ENCODE measurements around the gene DRAP1. TPM values are rescaled to one million over a fixed set of nuclear protein-coding genes. Genes with fewer than 3 reads are reported as not detected.

The DRAP1 gene
- total RNA-seq, 3 donors from 2014 or later, result 39.9 to 74.8 (median 61.6) TPM

DNA sequence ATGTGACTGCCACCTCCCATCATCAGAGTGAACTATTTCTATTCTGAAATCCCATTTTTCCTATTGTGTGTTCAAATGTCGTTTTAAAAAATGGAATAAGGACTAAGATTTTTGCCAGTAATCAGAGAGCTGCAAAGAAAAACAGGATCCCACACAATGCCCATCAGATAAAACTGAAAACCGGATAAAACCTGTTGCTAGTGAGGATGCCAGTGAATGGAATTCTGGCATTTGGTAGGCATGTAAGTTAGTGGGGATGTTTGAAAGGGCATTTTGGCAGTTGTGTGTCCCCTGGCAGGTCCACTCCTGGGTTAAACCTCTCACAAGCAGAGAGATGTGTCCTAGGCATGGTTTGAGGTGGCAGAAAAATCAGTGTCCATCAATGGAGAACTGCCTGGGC is 6.2 kb downstream of the DRAP1 start:
- DNase-seq, result no peak
- no peak for ATAC-seq
- Histone ChIP-seq H3K4me1 (ENCODE audit: low read depth) (peaks cover 6% of the 10 kb centered on the region), H3K36me3 (ENCODE audit: low read depth) (no peaks in the 10 kb centered on the region), H3K4me3 (no peak overlapping the region), H3K9me3 (no peaks in the 10 kb centered on the region)
- TF ChIP-seq, protein P1, sequence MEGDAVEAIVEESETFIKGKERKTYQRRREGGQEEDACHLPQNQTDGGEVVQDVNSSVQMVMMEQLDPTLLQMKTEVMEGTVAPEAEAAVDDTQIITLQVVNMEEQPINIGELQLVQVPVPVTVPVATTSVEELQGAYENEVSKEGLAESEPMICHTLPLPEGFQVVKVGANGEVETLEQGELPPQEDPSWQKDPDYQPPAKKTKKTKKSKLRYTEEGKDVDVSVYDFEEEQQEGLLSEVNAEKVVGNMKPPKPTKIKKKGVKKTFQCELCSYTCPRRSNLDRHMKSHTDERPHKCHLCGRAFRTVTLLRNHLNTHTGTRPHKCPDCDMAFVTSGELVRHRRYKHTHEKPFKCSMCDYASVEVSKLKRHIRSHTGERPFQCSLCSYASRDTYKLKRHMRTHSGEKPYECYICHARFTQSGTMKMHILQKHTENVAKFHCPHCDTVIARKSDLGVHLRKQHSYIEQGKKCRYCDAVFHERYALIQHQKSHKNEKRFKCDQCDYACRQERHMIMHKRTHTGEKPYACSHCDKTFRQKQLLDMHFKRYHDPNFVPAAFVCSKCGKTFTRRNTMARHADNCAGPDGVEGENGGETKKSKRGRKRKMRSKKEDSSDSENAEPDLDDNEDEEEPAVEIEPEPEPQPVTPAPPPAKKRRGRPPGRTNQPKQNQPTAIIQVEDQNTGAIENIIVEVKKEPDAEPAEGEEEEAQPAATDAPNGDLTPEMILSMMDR (IDR thresholded peaks at IDR 0.05), result no peak
- intact Hi-C loops (cut with DNase I, micrococcal nuclease), result no loop called here

DNA sequence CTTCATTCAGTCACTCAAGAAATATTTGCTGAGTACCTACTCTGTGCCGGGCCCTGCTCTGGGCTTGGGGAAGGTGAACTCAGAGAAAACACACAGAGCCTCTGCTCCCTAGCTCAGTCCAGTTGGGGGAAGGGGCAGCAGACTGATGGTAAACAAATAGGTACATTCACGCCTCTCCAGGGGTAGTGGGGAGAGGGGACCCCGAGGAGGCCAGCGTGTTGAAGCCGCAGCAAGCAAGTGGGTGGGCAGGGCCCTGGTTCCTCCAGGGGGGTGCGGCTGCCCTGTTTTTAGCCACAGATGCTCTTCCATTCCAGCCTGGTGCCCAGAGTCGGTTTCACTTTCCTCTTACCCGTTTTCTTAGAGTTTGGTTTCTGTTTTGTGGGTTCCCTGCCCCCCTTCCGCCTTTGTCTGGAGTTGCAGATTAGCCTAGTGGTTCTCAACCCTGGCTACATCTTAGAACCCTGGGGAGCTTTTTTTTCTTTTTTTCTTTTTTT is 8.7 kb downstream of the DRAP1 start:
- intact Hi-C loops (cut with DNase I, micrococcal nuclease), result no loop called here
- H3K4me3 ChIP-seq, result no peak overlapping the region
- no peaks in the 10 kb centered on the region for H3K9me3 ChIP-seq
- H3K4me1 ChIP-seq (ENCODE audit: low read depth), result no peaks in the 10 kb centered on the region
- ATAC-seq (peak; percentile 85), DNase-seq (peak; percentile 53 to 72 (median 68))
- TF ChIP-seq, protein P1 (IDR thresholded peaks at IDR 0.05), result no peak
- no peaks in the 10 kb centered on the region for H3K36me3 ChIP-seq (ENCODE audit: low read depth)

DNA sequence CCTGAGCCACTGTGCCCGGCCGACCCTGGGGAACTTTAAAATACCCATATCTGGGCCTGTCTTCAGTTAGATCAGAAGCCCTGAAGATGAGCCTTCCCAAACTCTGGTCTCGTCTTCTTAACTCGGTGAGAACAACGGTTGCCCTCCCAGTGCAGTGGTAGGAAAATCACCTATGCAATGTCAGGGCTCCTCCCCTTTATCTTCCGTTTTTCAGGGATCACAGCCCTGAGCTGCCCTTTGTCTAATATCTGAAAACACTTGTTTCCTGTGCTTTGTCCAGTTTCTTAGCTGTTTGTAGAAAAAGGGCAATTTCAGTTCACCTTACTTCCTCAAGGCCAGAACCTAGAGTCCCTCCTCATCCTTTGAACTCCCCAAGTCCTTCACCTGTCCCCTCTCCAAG is 9.4 kb downstream of the DRAP1 start:
- no peak for ATAC-seq
- TF ChIP-seq, protein P1 (IDR thresholded peaks at IDR 0.05), result no peak

DNA sequence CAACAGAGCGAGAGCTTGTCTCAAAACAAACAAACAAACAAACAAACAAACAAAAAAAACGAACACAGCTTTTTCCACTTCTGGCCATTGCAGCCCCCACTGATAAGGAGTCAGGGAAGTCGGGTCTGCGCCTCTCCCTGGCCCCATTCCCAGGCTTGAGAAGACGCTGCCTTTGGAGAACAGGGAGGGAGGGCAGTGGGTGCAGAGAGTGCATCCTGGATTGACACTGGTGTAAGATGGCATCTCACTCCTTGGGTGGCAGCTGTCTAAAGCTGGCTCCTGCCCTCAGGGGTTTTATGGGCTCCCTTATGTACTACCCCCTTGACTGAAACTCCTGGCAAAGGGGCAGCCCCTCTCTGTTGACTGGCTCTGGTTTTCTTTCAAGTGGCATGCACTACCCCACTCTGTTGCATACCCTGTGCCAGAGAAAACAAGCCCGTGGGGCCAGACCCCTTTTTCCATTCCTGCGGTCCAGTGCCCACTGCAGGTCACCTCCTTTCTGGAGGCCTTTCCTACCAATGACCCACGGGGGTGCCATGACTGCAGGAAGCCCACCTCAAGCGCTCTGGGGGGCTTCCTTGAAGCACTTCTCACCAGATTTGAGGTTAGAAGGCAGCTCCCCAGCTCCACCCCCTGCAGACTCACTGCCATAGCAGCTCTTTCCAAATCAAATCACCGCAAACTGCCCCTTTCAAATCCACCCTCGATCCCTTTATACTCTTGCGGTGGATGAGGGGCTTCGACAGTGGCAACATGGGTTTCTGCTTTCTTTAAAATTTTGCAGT is 12.7 kb downstream of the DRAP1 start:
- TF ChIP-seq, protein P1 (IDR thresholded peaks at IDR 0.05), result no peak
- DNase-seq, result no peak
- intact Hi-C loops (cut with DNase I, micrococcal nuclease), result no loop called here
- no peaks in the 10 kb centered on the region for H3K9me3 ChIP-seq
- no peaks in the 10 kb centered on the region for H3K4me1 ChIP-seq (ENCODE audit: low read depth)
- H3K4me3 ChIP-seq, result no peak overlapping the region
- no peak for ATAC-seq
- no peaks in the 10 kb centered on the region for H3K36me3 ChIP-seq (ENCODE audit: low read depth)

More for the DNA sequence above, 9.4 kb downstream of the DRAP1 start:
- H3K36me3 ChIP-seq (ENCODE audit: low read depth), result no peaks in the 10 kb centered on the region
- no peak for DNase-seq
- no peaks in the 10 kb centered on the region for H3K4me1 ChIP-seq (ENCODE audit: low read depth)
- no peaks in the 10 kb centered on the region for H3K9me3 ChIP-seq
- no peak overlapping the region for H3K4me3 ChIP-seq
- intact Hi-C loops (cut with DNase I, micrococcal nuclease), result no loop called here

DNA sequence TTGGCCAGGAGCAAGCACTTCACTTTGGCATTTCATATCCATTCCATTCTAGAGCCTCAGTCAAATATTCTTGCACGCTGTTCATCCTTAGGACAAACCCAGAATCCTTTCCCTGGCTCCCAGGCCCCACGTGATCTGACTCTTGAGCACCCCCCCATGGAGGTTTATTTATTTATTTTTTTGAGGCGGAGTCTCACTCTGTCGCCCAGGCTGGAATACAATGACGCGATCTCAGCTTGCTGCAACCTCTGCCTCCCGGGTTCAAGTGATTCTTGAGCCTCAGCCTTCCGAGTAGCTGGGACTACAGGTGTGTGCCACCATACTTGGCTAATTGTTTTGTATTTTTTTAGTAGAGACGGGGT is 13.3 kb downstream of the DRAP1 start:
- DNase-seq, result no peak
- ATAC-seq, result no peak
- Histone ChIP-seq H3K9me3 (no peaks in the 10 kb centered on the region), H3K4me3 (no peak overlapping the region), H3K36me3 (ENCODE audit: low read depth) (no peaks in the 10 kb centered on the region), H3K4me1 (ENCODE audit: low read depth) (no peaks in the 10 kb centered on the region)
- TF ChIP-seq, protein P1 (IDR thresholded peaks at IDR 0.05), result no peak
- intact Hi-C loops (cut with DNase I, micrococcal nuclease), result no loop called here
